HEK293 (cell line): ENCODE data around the gene PBX3.

Experiments used
- CTCF ChIA-PET: fragments of 350-600 bp; formaldehyde crosslinking; extraction: SDS; loops from one replicate; lab custom pipeline; 2021; ENCODE audit warnings: antibody characterized with exemption; lab: Yijun Ruan, JAX
- POLR2A ChIA-PET: fragments of 300-600 bp; formaldehyde crosslinking; extraction: SDS; loops from one replicate; lab custom pipeline; 2020; ENCODE audit warnings: antibody characterized with exemption, inconsistent platforms; lab: Yijun Ruan, JAX
- H3K27ac ChIP-seq: fragments of 200-500 bp; sonication (Bioruptor generic); 2 replicates; pipeline ENCODE4 v1.5.1; 2014; ENCODE audit warnings: low read depth, low read length, control low read depth, inconsistent platforms; ENCODE audit errors: extremely low read depth
- H3K36me3 ChIP-seq, 2 experiments: fragments of 200-500 bp in 1 of 2; sonication (Bioruptor generic) in 1 of 2; 1 replicate in 1 of 2; 2 replicates in 1 of 2; pipeline ENCODE4 v1.5.1; 2014 to 2017; ENCODE audit warnings: inconsistent platforms in 2 of 2, low read length in 2 of 2; ENCODE audit not compliant: control insufficient read depth in 2 of 2, insufficient read depth in 1 of 2
- H3K4me1 ChIP-seq: fragments of 200-500 bp; sonication (Bioruptor generic); 2 replicates; pipeline ENCODE4 v1.5.1; 2014; ENCODE audit warnings: mild to moderate bottlenecking, low read length, inconsistent platforms; ENCODE audit not compliant: control insufficient read depth, insufficient read depth
- H3K4me3 ChIP-seq: 2 replicates; pipeline ENCODE4 v1.5.1; 2011; ENCODE audit warnings: low read depth, mild to moderate bottlenecking, control low read depth, low read length, moderate library complexity
- H3K9me3 ChIP-seq: fragments of 200-500 bp; sonication (Bioruptor generic); 2 replicates; pipeline ENCODE4 v1.5.1; 2014; ENCODE audit warnings: low read depth, low read length, inconsistent platforms; ENCODE audit not compliant: control insufficient read depth, insufficient read depth
- BCL11B ChIP-seq: fragments of 450-650 bp; formaldehyde crosslinking; IDR thresholded peaks from 2 replicates; pipeline ENCODE4 v1.5.1; 2016; ENCODE audit warnings: low read depth, missing biosample characterization, missing genetic modification characterization
- PRDM10 ChIP-seq: fragments of 450-650 bp; formaldehyde crosslinking; IDR thresholded peaks from 2 replicates; pipeline ENCODE4 v1.5.1; 2016; ENCODE audit warnings: missing biosample characterization, missing genetic modification characterization
- ZBTB44 ChIP-seq: fragments of 450-650 bp; IDR thresholded peaks from 2 replicates; pipeline ENCODE4 v1.5.1; 2018; ENCODE audit warnings: missing biosample characterization, mild to moderate bottlenecking, missing genetic modification characterization
- ZNF146 ChIP-seq: fragments of 450-650 bp; formaldehyde crosslinking; IDR thresholded peaks from 2 replicates; pipeline ENCODE4 v1.5.1; 2016; ENCODE audit warnings: missing biosample characterization, missing genetic modification characterization
- ZNF280D ChIP-seq: fragments of 450-650 bp; formaldehyde crosslinking; IDR thresholded peaks from 2 replicates; pipeline ENCODE4 v1.5.1; 2016; ENCODE audit warnings: missing biosample characterization, missing genetic modification characterization
- ZNF610 ChIP-seq: fragments of 450-650 bp; formaldehyde crosslinking; IDR thresholded peaks from 2 replicates; pipeline ENCODE4 v1.5.1; 2016; ENCODE audit warnings: missing biosample characterization, missing genetic modification characterization, borderline replicate concordance
- ZNF645 ChIP-seq: fragments of 450-650 bp; formaldehyde crosslinking; IDR thresholded peaks from 2 replicates; pipeline ENCODE4; 2016; ENCODE audit warnings: missing biosample characterization, missing genetic modification characterization
- ZNF660 ChIP-seq: fragments of 450-650 bp; IDR thresholded peaks from 2 replicates; pipeline ENCODE4 v1.5.1; 2018; ENCODE audit warnings: missing biosample characterization, mild to moderate bottlenecking, missing genetic modification characterization
- ZSCAN30 ChIP-seq: fragments of 450-650 bp; IDR thresholded peaks from 2 replicates; pipeline ENCODE4 v1.5.1; 2018; ENCODE audit warnings: missing biosample characterization, mild to moderate bottlenecking, missing genetic modification characterization, moderate library complexity

The PBX3 gene

GRCh38 chr9:125856331-125856730 is 109.2 kb downstream of the PBX3 start:
- Histone ChIP-seq H3K4me1 (peaks cover 6% of the 10 kb centered on the region), H3K4me3 (no peak overlapping the region), H3K27ac (no peak overlapping the region), H3K36me3 (no peaks in the 10 kb centered on the region), H3K9me3 (no peaks in the 10 kb centered on the region)
- ChIA-PET CTCF (interaction anchor here (0.6 to 1.2 kb wide), 3 partner anchors 15 to 449 kb away, joined by 3 to 5 read pairs (median 4); no protein-coding TSS in a partner anchor), POLR2A (no interaction called here)
- TF ChIP-seq BCL11B (tag by site-specific recombination) = no peak
- no peak for TF ChIP-seq ZNF280D (tag by site-specific recombination)
- TF ChIP-seq PRDM10 (tag by site-specific recombination) = no peak
- TF ChIP-seq ZBTB44 = no peak
- TF ChIP-seq ZNF645 = no peak
- no peak for TF ChIP-seq ZNF660

- TF ChIP-seq ZNF146 (tag by site-specific recombination) (peak; percentile 41; the same call in 1 of the 2 replicates), ZNF610 (tag by site-specific recombination) (peak; percentile 46; the same call in 1 of the 2 replicates), ZNF280D (tag by site-specific recombination) (no peak), ZSCAN30 (tag by site-specific recombination) (no peak)
- TF ChIP-seq, all 188 proteins: peak for 2
- H3K36me3 ChIP-seq = no peaks in the 10 kb centered on the region
- POLR2A ChIA-PET = no interaction called here
These were observed 114.4 kb downstream of the PBX3 start for GRCh38 chr9:125861405-125862058.

More at GRCh38 chr9:125861405-125862058, 114.4 kb downstream of the PBX3 start:
- Histone ChIP-seq H3K9me3 (no peaks in the 10 kb centered on the region), H3K4me3 (no peak overlapping the region), H3K27ac (no peak overlapping the region), H3K4me1 (peaks cover 6% of the 10 kb centered on the region)
- CTCF ChIA-PET = no interaction called here
